GM10266 (cell line): ENCODE measurements around the gene EXOC6B.

Experiments
- DNase-seq: peaks from one replicate; pipeline ENCODE4 v3.0.0; 2012; ENCODE audit errors: extremely low spot score
- TF ChIP-seq, protein P1 (sequence below): IDR thresholded peaks from 2 replicates; pipeline ENCODE4 v1.5.1; 2012; ENCODE audit warnings: mild to moderate bottlenecking, low read depth; ENCODE audit not compliant: control insufficient read depth, insufficient read depth; ENCODE audit errors: missing control alignments

The EXOC6B gene

DNA sequence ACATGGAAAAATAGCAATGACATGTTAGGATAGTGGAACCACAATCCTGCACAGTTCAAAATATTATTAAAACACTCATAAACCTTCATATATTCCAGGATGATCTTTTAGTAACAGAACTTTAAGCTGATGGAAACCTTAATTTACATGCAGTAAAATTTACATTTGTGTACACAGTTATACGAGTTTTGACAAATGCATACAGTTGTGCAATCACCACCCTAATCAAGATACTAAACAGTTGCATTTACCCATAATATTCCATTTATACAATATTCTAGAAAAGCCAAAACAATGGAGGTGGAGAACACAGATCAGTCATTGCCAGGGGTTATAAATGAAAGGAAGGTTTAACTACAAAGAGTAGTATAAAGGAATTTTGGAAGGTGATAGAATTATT is 117.6 kb downstream of the EXOC6B start:
- no peak for DNase-seq
- TF ChIP-seq, protein P1, sequence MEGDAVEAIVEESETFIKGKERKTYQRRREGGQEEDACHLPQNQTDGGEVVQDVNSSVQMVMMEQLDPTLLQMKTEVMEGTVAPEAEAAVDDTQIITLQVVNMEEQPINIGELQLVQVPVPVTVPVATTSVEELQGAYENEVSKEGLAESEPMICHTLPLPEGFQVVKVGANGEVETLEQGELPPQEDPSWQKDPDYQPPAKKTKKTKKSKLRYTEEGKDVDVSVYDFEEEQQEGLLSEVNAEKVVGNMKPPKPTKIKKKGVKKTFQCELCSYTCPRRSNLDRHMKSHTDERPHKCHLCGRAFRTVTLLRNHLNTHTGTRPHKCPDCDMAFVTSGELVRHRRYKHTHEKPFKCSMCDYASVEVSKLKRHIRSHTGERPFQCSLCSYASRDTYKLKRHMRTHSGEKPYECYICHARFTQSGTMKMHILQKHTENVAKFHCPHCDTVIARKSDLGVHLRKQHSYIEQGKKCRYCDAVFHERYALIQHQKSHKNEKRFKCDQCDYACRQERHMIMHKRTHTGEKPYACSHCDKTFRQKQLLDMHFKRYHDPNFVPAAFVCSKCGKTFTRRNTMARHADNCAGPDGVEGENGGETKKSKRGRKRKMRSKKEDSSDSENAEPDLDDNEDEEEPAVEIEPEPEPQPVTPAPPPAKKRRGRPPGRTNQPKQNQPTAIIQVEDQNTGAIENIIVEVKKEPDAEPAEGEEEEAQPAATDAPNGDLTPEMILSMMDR, result no peak

DNA sequence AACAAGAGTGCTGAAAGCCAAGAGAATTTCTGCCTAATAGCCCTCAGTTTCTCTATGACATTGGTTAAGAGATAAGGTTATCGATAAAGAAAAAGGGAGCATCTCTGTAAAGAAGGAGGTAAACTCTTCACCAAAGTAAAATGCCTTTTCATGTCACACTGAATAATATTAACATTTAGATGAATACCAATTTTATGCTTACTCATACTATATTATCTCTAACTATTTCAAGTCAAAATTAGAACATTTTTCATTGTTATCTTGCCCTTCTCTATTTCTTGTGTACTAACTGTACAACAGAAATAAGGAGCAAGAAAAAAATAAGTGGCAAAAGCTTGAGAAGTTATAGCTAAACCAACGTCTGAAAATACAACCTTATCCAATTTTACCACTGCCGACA is 127.5 kb downstream of the EXOC6B start:
- no peak for DNase-seq
- TF ChIP-seq, protein P1, result no peak

DNA sequence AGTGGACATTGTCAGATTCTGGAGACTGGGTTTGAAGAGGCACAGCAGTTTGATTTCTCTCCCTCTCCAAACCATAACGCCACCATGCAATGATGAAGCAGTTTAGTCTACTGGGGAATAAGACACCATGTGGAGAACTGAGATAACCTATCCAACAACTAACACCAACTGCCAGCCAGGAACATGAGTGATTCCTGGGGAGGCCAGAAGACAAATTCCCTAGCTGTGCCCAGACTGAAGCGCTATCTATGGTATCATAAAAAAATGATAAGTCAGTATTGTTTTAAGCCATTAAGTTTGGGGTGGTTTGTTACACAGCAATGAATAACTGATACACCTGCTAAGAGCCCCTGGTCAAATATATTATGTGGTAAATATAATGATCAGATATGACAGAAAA is 129.3 kb downstream of the EXOC6B start:
- TF ChIP-seq, protein P1, result no peak
- DNase-seq, result no peak

DNA sequence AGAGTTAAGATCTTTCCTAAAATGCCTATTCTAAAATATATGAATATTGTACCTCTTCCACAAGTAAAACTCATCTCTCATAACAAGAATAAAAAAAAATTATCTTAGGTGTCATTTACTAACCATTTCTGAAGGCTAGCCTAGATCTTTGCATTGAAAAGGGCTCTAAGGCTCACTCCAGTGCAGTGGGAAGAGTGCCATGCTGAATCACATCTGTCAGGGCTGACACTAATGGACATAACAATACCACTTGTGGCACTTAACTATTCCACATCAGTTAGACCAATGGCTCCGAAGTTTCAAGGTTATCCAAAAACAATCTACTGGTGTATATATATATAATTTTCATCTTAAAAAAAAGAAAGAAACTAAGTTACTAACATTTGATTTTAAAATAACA is 130.2 kb downstream of the EXOC6B start:
- no peak for DNase-seq
- TF ChIP-seq, protein P1, result no peak

DNA sequence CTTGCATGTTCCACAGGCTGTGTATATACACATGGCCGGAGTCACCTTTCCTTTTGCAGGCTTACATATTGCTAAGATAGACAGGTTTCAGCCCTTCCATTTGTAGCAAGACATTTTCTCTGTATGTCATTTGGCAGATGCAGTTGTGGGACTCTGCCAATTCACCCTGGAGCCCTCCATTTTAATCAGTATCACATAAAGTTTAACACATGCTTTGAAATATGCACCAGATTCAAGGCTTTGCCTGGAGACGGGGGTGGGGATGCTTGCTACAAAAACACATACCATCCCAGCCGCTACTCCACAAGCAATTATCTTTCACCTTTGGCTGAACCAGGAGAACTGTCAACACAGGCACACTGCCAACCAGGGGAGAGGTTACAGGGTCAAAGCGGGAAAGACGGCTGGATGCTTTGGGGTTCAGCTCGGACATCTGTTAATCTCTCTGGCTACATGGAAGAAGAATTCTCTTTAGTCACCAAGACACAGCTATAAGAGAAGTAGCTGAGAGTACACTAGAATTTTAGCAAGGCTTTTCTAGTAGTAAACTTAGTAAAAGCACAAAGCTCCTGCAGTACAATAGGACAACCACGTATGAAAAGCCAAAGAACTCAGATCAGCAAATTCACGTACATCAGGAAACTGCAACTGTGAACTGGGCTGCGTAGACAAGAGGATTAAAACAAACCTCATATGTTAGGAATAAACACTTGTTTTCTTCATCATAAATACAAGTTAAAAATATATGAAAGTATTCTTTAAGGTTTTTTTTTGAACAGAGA is 130.9 kb downstream of the EXOC6B start:
- TF ChIP-seq, protein P1, result no peak
- no peak for DNase-seq

DNA sequence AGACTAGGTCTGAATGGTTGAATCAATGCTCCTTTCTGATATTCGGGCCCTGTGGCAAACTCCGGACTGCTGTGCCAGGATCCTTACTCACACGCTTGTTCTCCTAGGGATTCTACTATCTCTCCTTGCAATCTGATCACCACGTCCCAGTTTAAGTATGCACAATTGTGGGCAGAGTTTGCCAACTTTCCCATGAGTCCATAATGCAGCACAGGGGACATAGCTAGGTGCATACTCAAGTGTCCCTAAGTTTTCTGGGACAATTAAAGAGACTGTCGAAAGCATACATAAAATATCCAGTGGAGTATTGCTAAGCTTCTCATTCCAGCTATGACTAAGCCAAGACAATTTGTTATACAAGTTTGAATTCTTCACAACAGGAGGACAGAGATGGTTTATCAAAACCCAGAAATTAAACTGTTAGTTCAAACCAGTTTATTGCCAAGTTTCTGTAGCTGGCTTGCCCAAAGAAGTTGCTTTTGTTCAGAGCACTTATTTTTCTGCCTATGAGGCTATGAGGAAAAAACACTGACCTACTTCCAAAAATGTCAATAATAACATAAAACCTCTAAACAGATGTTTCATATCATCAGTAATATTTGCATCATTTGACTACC is 136.1 kb downstream of the EXOC6B start:
- TF ChIP-seq, protein P1, result no peak
- DNase-seq, result no peak

DNA sequence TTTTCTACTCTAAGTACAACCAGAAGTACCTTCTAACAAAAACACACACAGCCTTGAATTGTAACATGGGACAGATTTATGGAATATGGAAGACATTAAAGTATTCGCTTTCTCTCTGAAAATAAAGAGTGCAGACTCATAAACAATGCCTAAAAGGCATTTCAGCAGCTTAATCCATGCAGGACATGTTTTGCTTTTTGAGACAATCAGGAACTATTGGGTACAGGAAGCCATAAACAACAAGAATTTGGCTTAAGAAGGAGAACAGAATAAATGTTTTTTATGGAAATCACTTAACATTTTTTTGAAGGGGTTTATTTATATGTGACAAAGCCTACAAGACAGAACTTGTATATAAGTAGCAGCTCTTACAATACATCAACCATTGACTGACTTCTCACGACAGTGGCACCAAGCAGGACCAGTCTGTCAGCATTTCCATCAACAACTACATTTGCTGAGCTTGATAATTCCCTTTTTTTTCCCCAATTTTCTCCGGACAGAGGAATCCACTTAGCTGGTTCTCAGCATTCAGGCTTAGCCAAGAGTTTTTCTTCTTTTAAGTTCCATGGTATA is 140.1 kb downstream of the EXOC6B start:
- no peak for DNase-seq
- TF ChIP-seq, protein P1, result no peak
